Testis (tissue), 3 donors: Measurements from ENCODE around the gene CALML3. TPM values are rescaled to one million over a fixed set of nuclear protein-coding genes. Genes with fewer than 3 reads are reported as not detected.

ENCODE experiments used
- DNase-seq: peaks from one replicate; pipeline ENCODE4 v3.0.0-alpha.2; 2019
- H3K27ac ChIP-seq, 2 donors: fragments of 200-600 bp; sonication (generic); one replicate each; pipeline ENCODE4 v1.5.1; 2019
- H3K27me3 ChIP-seq: fragments of 200-600 bp; sonication (generic); one replicate; pipeline ENCODE4 v1.5.1; 2019
- H3K36me3 ChIP-seq: fragments of 200-600 bp; sonication (generic); one replicate; pipeline ENCODE4 v1.5.1; 2017; ENCODE audit warnings: low read depth; ENCODE audit errors: missing control alignments
- H3K4me1 ChIP-seq: fragments of 200-600 bp; sonication (generic); one replicate; pipeline ENCODE4 v1.5.1; 2019
- H3K4me3 ChIP-seq, 2 donors: fragments of 200-600 bp; sonication (generic); one replicate each; pipeline ENCODE4 v1.5.1; 2017 to 2019
- H3K9me3 ChIP-seq: fragments of 200-600 bp; sonication (generic); one replicate; pipeline ENCODE4 v1.5.1; 2017
- CTCF ChIP-seq, 3 experiments: fragments of 450-650 bp in 2 of 3; fragments of 200-600 bp in 1 of 3; sonication (generic) in 1 of 3; IDR thresholded peaks; one replicate each; pipeline ENCODE4 v1.5.1; 2016 to 2019; ENCODE audit warnings: antibody characterized with exemption in 3 of 3, mild to moderate bottlenecking in 2 of 3, moderate library complexity in 1 of 3
- POLR2A ChIP-seq: fragments of 450-650 bp; IDR thresholded peaks from one replicate; pipeline ENCODE4 v1.6.1; 2017; ENCODE audit warnings: antibody characterized with exemption, mild to moderate bottlenecking, moderate library complexity
- WGBS, 2 donors: methylation state at CpG; one replicate each; pipeline ENCODE4 v1.1.5; 2018; 5-methylcytosine and 5-hydroxymethylcytosine counted together
- intact Hi-C: fragments of 100-400 bp; cut with DNase I; formaldehyde crosslinking; loops from one replicate; pipeline ENCODE4 v1.15.1; 2023; ENCODE audit warnings: low total_unique reads
- polyA plus RNA-seq: library from polyadenylated mRNA; stranded (reverse); fragments of 350-450 nt; fragmentation: Illumina TruSeq; extraction: RNeasy Lipid Tissue Mini Kit (QIAGEN cat#74804); gene quantifications from one replicate; pipeline ENCODE4 v1.2.3, GENCODE V29; 2014; ENCODE audit warnings: low read depth, low replicate concordance; ENCODE audit not compliant: insufficient read depth
- total RNA-seq, 2 donors: library from RNA; depleted of rRNA; stranded (reverse); fragments of >200 nt; gene quantifications; one replicate each; pipeline ENCODE4 v1.2.3, GENCODE V29; 2016

CALML3 gene
- total and polyA plus RNA-seq, 3 donors from 2014 or later: 0.19 to 1.5 (median 0.63) TPM

- Histone ChIP-seq H3K36me3 (no peaks in the 10 kb centered on the region), H3K4me3 (no peak overlapping the region), H3K27ac (no peak overlapping the region), H3K9me3 (no peaks in the 10 kb centered on the region), H3K27me3 (no peaks in the 10 kb centered on the region), H3K4me1 (no peaks in the 10 kb centered on the region)
- TF ChIP-seq CTCF (IDR thresholded peaks at IDR 0.05): no peak
- no peak for TF ChIP-seq POLR2A
- WGBS, 2 donors: 95% methylated on average over 7 of the region's 7 CpGs; no CpG with 5 or more reads in 1 of the 2 donors
- DNase-seq: no peak
- intact Hi-C loops: no loop called here
These were observed 33.3 kb upstream of the CALML3 start for GRCh38 chr10:5491477-5491876.

GRCh38 chr10:5492322-5492855 lies 32.4 kb upstream of the CALML3 start:
- no peaks in the 10 kb centered on the region for H3K4me1 ChIP-seq
- H3K4me3 ChIP-seq: no peak overlapping the region
- intact Hi-C loops: no loop called here
- no peak overlapping the region for H3K27ac ChIP-seq
- no peak for DNase-seq
- WGBS, 2 donors: 93 to 95% methylated on average over 3 to 4 of the region's 4 CpGs
- no peak for TF ChIP-seq CTCF (IDR thresholded peaks at IDR 0.05)
- H3K9me3 ChIP-seq: no peaks in the 10 kb centered on the region
- H3K27me3 ChIP-seq: no peaks in the 10 kb centered on the region
- no peaks in the 10 kb centered on the region for H3K36me3 ChIP-seq

GRCh38 chr10:5492929-5493576 lies 31.7 kb upstream of the CALML3 start:
- DNase-seq: no peak
- WGBS, 2 donors: 93 to 95% methylated on average over 8 to 13 of the region's 13 CpGs
- intact Hi-C loops: no loop called here
- no peak overlapping the region for H3K4me3 ChIP-seq
- H3K36me3 ChIP-seq: no peaks in the 10 kb centered on the region
- TF ChIP-seq CTCF (IDR thresholded peaks at IDR 0.05): no peak
- TF ChIP-seq POLR2A: no peak
- H3K27ac ChIP-seq: no peak overlapping the region
- no peaks in the 10 kb centered on the region for H3K4me1 ChIP-seq
- H3K9me3 ChIP-seq: no peaks in the 10 kb centered on the region
- H3K27me3 ChIP-seq: no peaks in the 10 kb centered on the region

- Histone ChIP-seq H3K4me1 (no peaks in the 10 kb centered on the region), H3K36me3 (no peaks in the 10 kb centered on the region), H3K27me3 (no peaks in the 10 kb centered on the region), H3K27ac (no peak overlapping the region), H3K9me3 (no peaks in the 10 kb centered on the region), H3K4me3 (no peak overlapping the region)
- no peak for DNase-seq
- TF ChIP-seq POLR2A: no peak
- TF ChIP-seq CTCF (IDR thresholded peaks at IDR 0.05): no peak
- WGBS, 2 donors: 82 to 83% methylated on average over 3 of the region's 3 CpGs
- intact Hi-C loops: no loop called here
These were observed 31.1 kb upstream of the CALML3 start for GRCh38 chr10:5493691-5494090.

- Histone ChIP-seq H3K4me3 (no peak overlapping the region), H3K4me1 (no peaks in the 10 kb centered on the region), H3K36me3 (no peaks in the 10 kb centered on the region), H3K9me3 (no peaks in the 10 kb centered on the region), H3K27ac (no peak overlapping the region), H3K27me3 (no peaks in the 10 kb centered on the region)
- TF ChIP-seq CTCF (IDR thresholded peaks at IDR 0.05): no peak
- TF ChIP-seq POLR2A: no peak
- DNase-seq: no peak
- WGBS, 2 donors: 90 to 91% methylated on average over 6 to 8 of the region's 8 CpGs
- intact Hi-C loops: no loop called here
These were observed 30.1 kb upstream of the CALML3 start for GRCh38 chr10:5494611-5495010.
